Prostate gland (tissue), 2 donors: ENCODE results near the gene ERC2.

ENCODE experiments used
- POLR2A ChIP-seq: fragments of 450-650 bp; IDR thresholded peaks from one replicate; pipeline ENCODE4 v1.6.1; 2016; ENCODE audit warnings: antibody characterized with exemption, mild to moderate bottlenecking
- POLR2AphosphoS5 ChIP-seq: sonication (generic); formaldehyde crosslinking; IDR thresholded peaks from one replicate; pipeline ENCODE4 v1.6.1; 2017; ENCODE audit warnings: antibody characterized with exemption
- TF ChIP-seq, protein P1 (sequence below), 4 experiments: fragments of 200-600 bp in 2 of 4; fragments of 450-650 bp in 2 of 4; sonication (generic) in 2 of 4; IDR thresholded peaks; 1 replicate in 3 of 4; 2 replicates in 1 of 4; pipeline ENCODE4 v1.5.1; 2016 to 2019; ENCODE audit warnings: antibody characterized with exemption in 4 of 4, mild to moderate bottlenecking in 2 of 4, moderate library complexity in 2 of 4

DNA sequence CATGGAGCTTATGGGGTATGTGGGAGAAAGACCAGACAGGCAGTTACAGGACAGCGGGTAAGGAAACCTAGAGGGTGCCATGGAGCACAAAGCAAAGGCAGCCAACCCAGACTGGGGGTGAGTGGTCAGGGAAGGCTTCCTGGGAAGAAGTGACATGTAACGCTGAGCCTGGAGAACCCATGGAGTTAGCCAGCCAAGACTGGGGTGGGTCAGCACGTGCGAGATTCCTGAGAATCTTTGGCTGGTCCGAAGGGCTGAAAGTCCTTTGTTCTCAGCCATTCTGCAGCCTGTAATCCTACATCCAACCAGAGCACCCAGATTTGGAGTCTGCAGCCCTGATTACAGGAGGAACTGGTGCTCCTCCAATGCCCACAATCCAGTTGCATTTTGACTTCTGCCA is 861.1 kb downstream of the ERC2 start:
- TF ChIP-seq, protein P1, sequence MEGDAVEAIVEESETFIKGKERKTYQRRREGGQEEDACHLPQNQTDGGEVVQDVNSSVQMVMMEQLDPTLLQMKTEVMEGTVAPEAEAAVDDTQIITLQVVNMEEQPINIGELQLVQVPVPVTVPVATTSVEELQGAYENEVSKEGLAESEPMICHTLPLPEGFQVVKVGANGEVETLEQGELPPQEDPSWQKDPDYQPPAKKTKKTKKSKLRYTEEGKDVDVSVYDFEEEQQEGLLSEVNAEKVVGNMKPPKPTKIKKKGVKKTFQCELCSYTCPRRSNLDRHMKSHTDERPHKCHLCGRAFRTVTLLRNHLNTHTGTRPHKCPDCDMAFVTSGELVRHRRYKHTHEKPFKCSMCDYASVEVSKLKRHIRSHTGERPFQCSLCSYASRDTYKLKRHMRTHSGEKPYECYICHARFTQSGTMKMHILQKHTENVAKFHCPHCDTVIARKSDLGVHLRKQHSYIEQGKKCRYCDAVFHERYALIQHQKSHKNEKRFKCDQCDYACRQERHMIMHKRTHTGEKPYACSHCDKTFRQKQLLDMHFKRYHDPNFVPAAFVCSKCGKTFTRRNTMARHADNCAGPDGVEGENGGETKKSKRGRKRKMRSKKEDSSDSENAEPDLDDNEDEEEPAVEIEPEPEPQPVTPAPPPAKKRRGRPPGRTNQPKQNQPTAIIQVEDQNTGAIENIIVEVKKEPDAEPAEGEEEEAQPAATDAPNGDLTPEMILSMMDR (IDR thresholded peaks at IDR 0.05): no peak
- no peak for TF ChIP-seq POLR2AphosphoS5
- no peak for TF ChIP-seq POLR2A
